Hair follicle dermal papilla cell (primary cell): ENCODE data around the gene POP5. TPM values are rescaled to one million over a fixed set of nuclear protein-coding genes. Genes with fewer than 3 reads are reported as not detected.

Experiments used
- total RNA-seq: library from RNA; depleted of rRNA; stranded (reverse); fragments of >200 nt; gene quantifications from 2 replicates; pipeline ENCODE4 v1.2.3, GENCODE V29; 2012

Gene POP5
- 11.5 and 18.5 TPM in 2 replicates for total RNA-seq

DNA sequence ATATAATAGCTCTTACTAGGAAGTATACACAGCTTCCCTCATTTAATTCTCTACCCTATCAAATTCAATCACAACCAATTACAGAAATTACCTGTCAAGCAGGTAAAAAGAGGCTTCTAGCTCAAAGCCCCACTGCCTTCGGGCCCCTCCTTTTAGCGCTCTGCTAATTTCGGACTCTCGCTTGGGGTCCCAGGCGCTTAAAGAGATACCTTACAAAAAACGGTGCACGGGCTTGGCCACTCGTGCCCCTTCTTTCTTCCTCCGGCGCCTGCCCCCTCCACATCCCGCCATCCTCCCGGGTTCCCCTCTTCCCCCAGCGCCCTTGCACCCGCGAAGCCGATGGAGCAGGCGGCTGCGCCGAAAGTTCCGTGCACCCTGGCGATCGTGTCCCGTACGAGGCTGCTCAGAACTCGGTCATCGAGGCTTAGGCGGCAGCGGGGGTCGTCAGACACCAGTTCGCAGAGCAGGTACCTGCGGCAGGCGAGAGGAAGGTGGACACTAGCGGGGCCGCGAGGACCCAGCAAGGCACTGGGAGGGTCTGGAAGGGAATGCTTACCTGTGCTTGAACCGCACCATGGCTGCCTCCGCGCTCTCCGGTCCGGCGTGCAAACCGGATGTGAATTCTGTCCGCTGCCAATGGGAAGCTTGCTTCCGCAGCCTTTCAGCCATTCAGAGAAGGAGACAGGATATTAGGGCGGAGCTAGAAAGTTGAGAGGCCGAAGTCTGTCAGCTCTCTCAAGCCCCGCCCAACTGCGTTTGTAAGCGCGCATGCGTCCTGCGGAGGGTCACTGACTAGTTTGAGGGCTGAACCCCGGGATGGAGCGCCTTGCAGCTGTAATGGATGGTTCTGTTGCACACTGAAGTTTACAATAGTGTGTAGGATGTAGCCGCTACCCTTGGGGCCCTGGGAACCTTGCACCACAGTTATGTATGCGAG lies at the start of gene POP5:
TSS of gene POP5 (minus strand) at position 616 of the 937 bp plus-strand sequence. CDS start at position 576, 40 bp downstream.

GRCh38 chr12:120534203-120534702 lies 46.9 kb downstream of the POP5 start, which contains the start of gene RNF10:
Gene RNF10, plus strand, starts transcription at chr12:120534356. Its CDS starts 456 bp downstream, at chr12:120534812.

GRCh38 chr12:120528861-120529525 lies 52.2 kb downstream of the POP5 start, which contains the start of gene COQ5:
Gene COQ5, minus strand, starts transcription at chr12:120529158. Its CDS starts 17 bp downstream, at chr12:120529141.

Other genes with a start within 250 kb of the POP5 start
- not detected in 2 replicates for gene MSI1, start 212.2 kb downstream of the POP5 start, total RNA-seq
- gene COX6A1, start 143.3 kb downstream of the POP5 start, total RNA-seq: 144 and 258 TPM in 2 replicates
- 13.5 and 20.2 TPM in 2 replicates for gene TRIAP1, start 135.0 kb downstream of the POP5 start, total RNA-seq
- gene GATC, start 135.0 kb downstream of the POP5 start, total RNA-seq: 15.3 and 20.0 TPM in 2 replicates
- 82.2 and 87.6 TPM in 2 replicates for gene SRSF9, start 111.7 kb downstream of the POP5 start, total RNA-seq
- gene DYNLL1, start 85.3 kb downstream of the POP5 start, total RNA-seq: 146 and 173 TPM in 2 replicates
- gene COQ5, start 52.2 kb downstream of the POP5 start, total RNA-seq: 23.7 and 24.3 TPM in 2 replicates
- gene RNF10, start 47.0 kb downstream of the POP5 start, total RNA-seq: 98.4 and 117 TPM in 2 replicates
- gene CABP1, start 59.2 kb upstream of the POP5 start, total RNA-seq: 0.24 and 0.32 TPM in 2 replicates
- 113 and 120 TPM in 2 replicates for gene MLEC, start 105.7 kb upstream of the POP5 start, total RNA-seq
- gene UNC119B, start 129.1 kb upstream of the POP5 start, total RNA-seq: 20.3 and 24.8 TPM in 2 replicates
- 17.7 and 18.7 TPM in 2 replicates for gene ACADS, start 144.4 kb upstream of the POP5 start, total RNA-seq